Ovary (tissue), 9 donors: Measurements from ENCODE around the gene TTLL3. TPM values are rescaled to one million over a fixed set of nuclear protein-coding genes. Genes with fewer than 3 reads are reported as not detected.

Experiments used
- DNase-seq, 5 donors: peaks; one replicate each; pipeline ENCODE4 v3.0.0-alpha.2; 2019 to 2020
- H3K27ac ChIP-seq, 2 donors: fragments of 200-600 bp; one replicate each; pipeline versions ENCODE4 v1.5.1 to v1.8.0; 2019 to 2022
- H3K27me3 ChIP-seq: fragments of 200-600 bp; one replicate; pipeline ENCODE4 v1.8.0; 2022
- H3K36me3 ChIP-seq: fragments of 200-600 bp; sonication (generic); one replicate; pipeline ENCODE4 v1.5.1; 2019
- H3K4me1 ChIP-seq: one replicate; pipeline ENCODE4 v1.8.1; 2013; ENCODE audit warnings: mild to moderate bottlenecking, moderate library complexity; ENCODE audit not compliant: insufficient read depth
- H3K4me3 ChIP-seq: fragments of 200-600 bp; sonication (generic); one replicate; pipeline ENCODE4 v1.5.1; 2017
- H3K9me3 ChIP-seq, 2 donors: fragments of 200-600 bp in 1 of 2; sonication (generic) in 1 of 2; one replicate each; pipeline versions ENCODE4 v1.5.1 to v1.8.1; 2013 to 2019; ENCODE audit warnings: mild to moderate bottlenecking in 1 of 2, moderate library complexity in 1 of 2
- CTCF ChIP-seq, 3 donors: fragments of 450-650 bp in 2 of 3; fragments of 200-600 bp in 1 of 3; IDR thresholded peaks; one replicate each; pipeline versions ENCODE4 v1.5.1 to v1.8.0; 2016 to 2022; ENCODE audit warnings: antibody characterized with exemption in 3 of 3, mild to moderate bottlenecking in 1 of 3
- EP300 ChIP-seq: sonication (generic); formaldehyde crosslinking; IDR thresholded peaks from one replicate; pipeline ENCODE4 v1.6.1; 2017; ENCODE audit warnings: antibody characterized with exemption
- POLR2A ChIP-seq: fragments of 450-650 bp; IDR thresholded peaks from one replicate; pipeline ENCODE4 v1.6.1; 2017; ENCODE audit warnings: antibody characterized with exemption, mild to moderate bottlenecking, moderate library complexity
- WGBS, 3 donors: extraction: QIAGEN DNeasy Blood & Tissue Kit in 1 of 3; methylation state at CpG; one replicate each; pipeline versions ENCODE4 v1.1.5 to v1.1.7; 2013 to 2017; 5-methylcytosine and 5-hydroxymethylcytosine counted together
- intact Hi-C, 4 donors: fragments of 100-400 bp; cut with DNase I; formaldehyde crosslinking; loops; one replicate each; pipeline versions ENCODE4 v1.11.0 to v1.15.1; 2022 to 2023
- polyA plus RNA-seq, 2 donors: library from polyadenylated mRNA; stranded (reverse); fragments of 200-250 nt in 1 of 2; fragments of 350-450 nt in 1 of 2; fragmentation: Illumina TruSeq in 1 of 2; extraction: RNeasy Lipid Tissue Mini Kit (QIAGEN cat#74804) in 1 of 2; gene quantifications; one replicate each; pipeline ENCODE4 v1.2.3, GENCODE V29; 2013 to 2014
- total RNA-seq, 7 donors: library from RNA; depleted of rRNA in 2 of 7; stranded (reverse); fragments of >200 nt in 2 of 7; fragmentation: NEBNext Ultra II Directional in 3 of 7; extraction: Animal tissue kit (Norgen Biotek cat#: 25700) in 3 of 7; gene quantifications; one replicate each; pipeline versions ENCODE4 v1.1.0 to v1.2.4, GENCODE V29; 2016 to 2023
- donor health status: DM: no; HTN: no; CAD: no; lungs with moderate emphysema.
- donor health status: DM: no; HTN: no; CAD: no.
- donor health status: Bipolar disorder and iron deficiency.
- donor health status: DM: yes; HTN: yes; CAD: no.
- donor health status: DM: no; HTN: no; CAD: no.
- donor health status: DM: yes; HTN: yes; CAD: no.

TTLL3 gene
- total and polyA plus RNA-seq, 9 donors = 43.0 to 94.4 (median 62.0) TPM

DNA sequence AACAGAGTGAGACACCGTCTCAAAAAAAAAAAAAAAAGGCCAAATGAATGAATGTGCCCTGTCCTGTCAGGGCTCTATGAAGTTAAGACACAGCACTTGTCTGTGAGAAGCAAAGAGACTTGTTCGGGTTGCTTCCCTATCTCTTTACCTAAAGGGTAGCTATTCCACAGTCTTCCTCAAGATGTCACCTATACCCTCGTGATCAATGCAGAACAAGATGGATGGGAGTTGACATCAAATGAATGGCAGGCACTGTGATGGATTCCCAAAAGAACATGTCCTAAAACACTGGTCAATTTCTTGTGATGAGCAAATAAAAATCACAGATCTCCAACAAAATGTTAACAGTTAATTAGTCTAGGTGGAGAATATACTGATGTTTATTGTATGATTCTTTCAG lies 27.3 kb upstream of the TTLL3 start:
- no peaks in the 10 kb centered on the region for H3K36me3 ChIP-seq
- WGBS, 3 donors = 35 to 58% (median 38%) methylated on average over 3 of the region's 3 CpGs
- no peak overlapping the region for H3K27ac ChIP-seq
- DNase-seq = no peak
- H3K4me1 ChIP-seq = no peaks in the 10 kb centered on the region
- no peak for TF ChIP-seq EP300
- TF ChIP-seq POLR2A = no peak
- no peak for TF ChIP-seq CTCF (IDR thresholded peaks at IDR 0.05)
- no peaks in the 10 kb centered on the region for H3K9me3 ChIP-seq
- no peak overlapping the region for H3K4me3 ChIP-seq
- H3K27me3 ChIP-seq = no peaks in the 10 kb centered on the region
- intact Hi-C loops = no loop called here

DNA sequence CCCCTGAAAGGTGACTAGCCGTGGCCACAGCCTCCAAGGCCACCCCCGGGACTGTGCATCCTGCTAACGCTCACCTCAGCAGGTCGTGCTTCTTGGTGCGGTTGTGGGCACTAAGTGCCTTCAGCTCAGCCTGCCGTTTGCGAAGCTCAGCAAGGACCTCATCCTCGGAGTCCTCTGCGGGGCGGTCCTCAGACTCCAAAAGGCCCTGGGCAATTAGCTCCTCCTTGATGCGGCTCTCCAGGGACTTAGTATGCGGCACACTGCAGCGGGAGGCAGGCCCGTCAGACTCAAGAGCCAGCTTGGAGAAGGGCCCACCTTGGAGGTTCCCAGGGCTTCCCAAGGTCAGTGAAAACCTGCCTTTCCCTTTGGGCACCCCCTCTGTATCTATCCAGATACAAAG lies 26.1 kb upstream of the TTLL3 start:
- H3K36me3 ChIP-seq = no peaks in the 10 kb centered on the region
- no peak for DNase-seq
- no peaks in the 10 kb centered on the region for H3K27me3 ChIP-seq
- H3K9me3 ChIP-seq = no peaks in the 10 kb centered on the region
- no peak overlapping the region for H3K27ac ChIP-seq
- no peak overlapping the region for H3K4me3 ChIP-seq
- no peaks in the 10 kb centered on the region for H3K4me1 ChIP-seq
- WGBS, 3 donors = 88 to 94% (median 94%) methylated on average over 14 of the region's 14 CpGs
- intact Hi-C loops = no loop called here
- TF ChIP-seq CTCF (IDR thresholded peaks at IDR 0.05) = no peak
- TF ChIP-seq EP300 = no peak
- TF ChIP-seq POLR2A = no peak

- Histone ChIP-seq H3K27me3 (no peaks in the 10 kb centered on the region), H3K4me1 (no peaks in the 10 kb centered on the region), H3K9me3 (no peaks in the 10 kb centered on the region), H3K4me3 (no peak overlapping the region), H3K36me3 (no peaks in the 10 kb centered on the region), H3K27ac (no peak overlapping the region)
- intact Hi-C loops = no loop called here
- 90 to 97% (median 90%) methylated on average over 4 of the region's 4 CpGs for whole genome bisulfite sequencing, 3 donors
- DNase-seq = no peak
- TF ChIP-seq EP300 = no peak
- TF ChIP-seq POLR2A = no peak
- no peak for TF ChIP-seq CTCF (IDR thresholded peaks at IDR 0.05)
Observed at GRCh38 chr3:9784965-9785364, 25.1 kb upstream of the TTLL3 start.

DNA sequence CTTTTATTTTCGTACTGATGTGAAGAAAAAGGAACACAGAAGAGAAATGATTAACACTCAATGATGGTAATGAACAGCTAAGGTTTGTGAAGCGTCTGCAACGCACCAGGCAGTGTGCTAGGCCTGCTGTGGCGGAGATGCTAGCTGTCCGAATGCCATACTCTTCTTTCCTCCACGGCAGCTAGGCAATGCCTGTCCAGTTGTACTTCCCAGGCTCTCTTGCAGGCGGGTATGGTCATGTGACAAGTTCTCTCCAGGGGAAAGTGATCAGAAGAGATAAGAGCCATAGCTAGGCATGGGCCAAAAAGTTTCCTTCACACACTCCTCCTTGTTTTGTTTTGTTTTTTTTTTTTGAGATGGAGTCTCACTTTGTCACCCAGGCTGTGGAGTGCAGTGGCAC lies 24.5 kb upstream of the TTLL3 start:
- H3K27ac ChIP-seq = no peak overlapping the region
- no peak for DNase-seq
- H3K4me1 ChIP-seq = no peaks in the 10 kb centered on the region
- TF ChIP-seq EP300 (no peak), CTCF (IDR thresholded peaks at IDR 0.05) (no peak), POLR2A (no peak)
- H3K27me3 ChIP-seq = no peaks in the 10 kb centered on the region
- H3K4me3 ChIP-seq = no peak overlapping the region
- H3K9me3 ChIP-seq = no peaks in the 10 kb centered on the region
- intact Hi-C loops = no loop called here
- 75 to 82% (median 81%) methylated on average over 7 of the region's 7 CpGs for WGBS, 3 donors
- no peaks in the 10 kb centered on the region for H3K36me3 ChIP-seq
